ENCODE results near the gene EIF4B.
"Not testable (repeated sequence)": the region's sequence is repeated elsewhere in the genome, so short reads cannot be mapped to it uniquely, and the experiment has no call there.

The EIF4B gene

GRCh38 chr12:53004178-53004577 is 2.1 kb upstream of the EIF4B start:
- DNase-seq, result no peak

GRCh38 chr12:53004582-53004981 is 1.7 kb upstream of the EIF4B start:
- DNase-seq, result no peak

DNA sequence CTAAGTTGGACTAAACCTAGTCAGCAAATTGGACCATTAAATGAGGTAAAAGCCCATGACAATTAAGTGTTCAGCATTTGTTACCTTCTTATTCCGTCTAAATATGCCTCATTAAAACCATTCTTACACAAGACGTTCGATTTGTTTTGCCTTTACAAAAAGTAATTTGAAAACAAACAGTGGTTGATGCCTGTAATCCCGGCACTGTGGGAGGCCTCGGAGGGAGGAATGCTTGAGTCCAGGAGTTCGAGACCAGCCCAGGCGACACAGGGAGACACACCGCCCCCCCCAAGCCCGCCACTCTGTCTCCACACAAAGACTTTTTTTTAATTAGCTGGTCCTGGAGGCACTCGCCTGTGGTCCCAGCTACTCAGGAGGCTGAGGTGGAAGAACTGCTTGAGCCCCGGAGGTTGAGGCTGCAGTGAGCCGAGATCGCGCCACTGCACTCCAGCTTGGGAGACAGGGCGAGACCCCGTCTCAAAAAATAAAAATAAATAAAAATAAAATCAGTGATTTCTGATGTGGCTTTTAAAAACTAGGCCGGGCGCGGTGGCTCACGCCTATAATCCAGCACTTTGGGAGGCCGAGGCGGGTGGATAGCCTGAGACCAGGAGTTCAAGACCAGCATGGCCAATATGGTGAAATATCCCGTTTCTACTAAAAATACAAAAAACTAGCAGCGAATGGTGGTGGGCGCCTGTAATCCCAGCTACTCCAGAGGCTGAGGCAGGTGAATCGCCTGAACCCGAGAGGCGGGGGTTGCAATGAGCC is 856 bp upstream of the EIF4B start:
- peak; percentile 37 for DNase-seq

- DNase-seq, result peak; percentile 88
These were observed 604 bp downstream of the EIF4B start for GRCh38 chr12:53006810-53007309.

DNA sequence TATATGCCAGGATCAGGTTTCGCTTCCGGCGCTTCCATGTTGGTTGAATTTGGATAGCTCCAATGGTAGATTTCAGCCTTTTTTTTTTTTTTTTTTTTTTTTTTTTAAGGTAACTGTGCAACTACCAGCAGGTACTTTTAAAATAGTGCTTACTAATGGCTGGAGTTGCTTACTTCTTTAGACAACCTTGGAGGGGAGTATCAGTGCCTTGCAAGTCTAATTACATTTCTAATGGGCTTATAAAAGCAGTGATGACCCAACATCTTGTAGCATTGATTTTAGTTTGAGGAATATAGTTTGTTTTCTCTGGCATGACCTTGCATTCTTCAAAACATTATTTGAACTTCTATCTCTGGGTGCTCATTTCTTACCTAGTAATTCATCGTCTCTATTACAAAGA is 1.1 kb downstream of the EIF4B start:
- no peak for DNase-seq

DNA sequence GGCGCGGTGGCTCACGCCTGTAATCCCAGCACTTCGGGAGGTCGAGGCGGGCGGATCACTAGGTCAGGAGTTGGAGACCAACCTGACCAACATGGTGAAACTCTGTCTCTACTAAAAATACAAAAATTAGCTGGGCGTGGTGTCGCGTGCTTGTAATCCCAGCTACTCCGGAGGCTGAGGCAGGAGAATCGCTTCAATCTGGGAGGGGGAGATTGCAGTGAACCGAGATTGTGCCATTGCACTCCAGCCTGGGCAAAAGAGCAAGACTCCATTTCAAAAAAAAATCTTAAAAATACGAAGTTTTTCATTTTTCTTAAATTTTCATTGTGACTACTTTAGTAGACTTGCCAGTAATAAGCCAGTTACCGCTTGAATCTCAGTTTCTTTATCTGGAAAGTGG is 2.5 kb downstream of the EIF4B start:
- DNase-seq, result not testable (repeated sequence)

- no peak for DNase-seq
These were observed 4.7 kb downstream of the EIF4B start for GRCh38 chr12:53010955-53011354.

GRCh38 chr12:53011889-53012288 is 5.6 kb downstream of the EIF4B start:
- no peak for DNase-seq

- DNase-seq, result no peak
These were observed 6.7 kb downstream of the EIF4B start for GRCh38 chr12:53012928-53013327.

- no peak for DNase-seq
These were observed 8.5 kb downstream of the EIF4B start for GRCh38 chr12:53014709-53015108.

- DNase-seq, result no peak
These were observed 19.0 kb downstream of the EIF4B start for GRCh38 chr12:53025250-53025649.

- not testable (repeated sequence) for DNase-seq
These were observed 20.8 kb downstream of the EIF4B start for GRCh38 chr12:53027014-53027413.

DNA sequence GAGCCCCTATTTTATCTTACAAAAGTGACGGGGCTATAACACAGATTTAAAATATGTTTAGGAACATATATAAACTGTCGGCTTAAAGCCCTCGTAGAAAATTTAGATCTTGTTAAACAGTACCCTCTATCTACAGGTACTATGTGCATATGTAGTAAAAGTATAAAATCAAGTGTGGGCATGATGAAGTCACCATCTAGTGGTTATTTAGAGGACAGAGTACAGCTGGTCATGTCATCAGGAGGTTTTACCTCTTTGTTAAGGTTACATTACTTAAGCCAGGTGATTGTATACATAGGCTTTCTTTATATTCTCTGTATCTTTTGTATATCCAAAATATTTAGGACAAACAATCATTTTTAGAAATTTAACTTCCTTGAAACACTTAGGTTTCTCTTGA is 25.4 kb downstream of the EIF4B start:
- no peak for DNase-seq

DNA sequence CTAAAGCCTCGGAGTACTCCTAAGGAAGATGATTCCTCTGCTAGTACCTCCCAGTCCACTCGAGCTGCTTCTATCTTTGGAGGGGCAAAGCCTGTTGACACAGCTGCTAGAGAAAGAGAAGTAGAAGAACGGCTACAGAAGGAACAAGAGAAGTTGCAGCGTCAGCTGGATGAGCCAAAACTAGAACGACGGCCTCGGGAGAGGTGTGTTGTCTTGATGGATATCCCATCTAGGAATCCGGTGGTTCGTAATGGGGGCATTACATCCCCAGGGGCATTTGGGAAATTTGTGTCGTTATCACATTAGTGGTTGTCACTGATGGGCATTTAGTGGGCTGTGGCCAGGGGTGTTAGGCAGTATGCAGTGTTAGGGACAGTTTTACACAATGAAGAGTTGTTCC is 27.6 kb downstream of the EIF4B start:
- not testable (repeated sequence) for DNase-seq

- no peak for DNase-seq
These were observed 28.2 kb downstream of the EIF4B start for GRCh38 chr12:53034459-53034858.

DNA sequence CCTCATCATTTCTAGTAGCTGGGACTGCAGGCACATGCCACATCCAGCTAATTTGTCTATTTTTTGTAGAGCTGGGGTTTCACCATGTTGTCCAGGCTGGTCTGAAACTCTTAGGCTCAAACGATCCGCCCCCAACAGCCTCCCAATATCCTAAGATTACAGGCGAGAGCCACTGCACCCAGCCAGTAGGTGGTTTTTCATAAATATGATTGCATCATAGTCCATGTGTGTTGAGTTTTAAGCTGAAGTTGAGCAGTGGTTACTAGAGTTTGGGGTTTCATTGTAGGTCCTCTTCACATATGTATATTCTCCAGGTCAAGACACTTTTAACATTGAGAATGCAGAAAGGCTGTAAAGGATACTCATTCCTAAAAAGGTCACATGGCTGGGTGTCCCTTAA is 30.5 kb downstream of the EIF4B start:
- DNase-seq, result no peak

- no peak for DNase-seq
These were observed 33.6 kb downstream of the EIF4B start for GRCh38 chr12:53039851-53040250.

DNA sequence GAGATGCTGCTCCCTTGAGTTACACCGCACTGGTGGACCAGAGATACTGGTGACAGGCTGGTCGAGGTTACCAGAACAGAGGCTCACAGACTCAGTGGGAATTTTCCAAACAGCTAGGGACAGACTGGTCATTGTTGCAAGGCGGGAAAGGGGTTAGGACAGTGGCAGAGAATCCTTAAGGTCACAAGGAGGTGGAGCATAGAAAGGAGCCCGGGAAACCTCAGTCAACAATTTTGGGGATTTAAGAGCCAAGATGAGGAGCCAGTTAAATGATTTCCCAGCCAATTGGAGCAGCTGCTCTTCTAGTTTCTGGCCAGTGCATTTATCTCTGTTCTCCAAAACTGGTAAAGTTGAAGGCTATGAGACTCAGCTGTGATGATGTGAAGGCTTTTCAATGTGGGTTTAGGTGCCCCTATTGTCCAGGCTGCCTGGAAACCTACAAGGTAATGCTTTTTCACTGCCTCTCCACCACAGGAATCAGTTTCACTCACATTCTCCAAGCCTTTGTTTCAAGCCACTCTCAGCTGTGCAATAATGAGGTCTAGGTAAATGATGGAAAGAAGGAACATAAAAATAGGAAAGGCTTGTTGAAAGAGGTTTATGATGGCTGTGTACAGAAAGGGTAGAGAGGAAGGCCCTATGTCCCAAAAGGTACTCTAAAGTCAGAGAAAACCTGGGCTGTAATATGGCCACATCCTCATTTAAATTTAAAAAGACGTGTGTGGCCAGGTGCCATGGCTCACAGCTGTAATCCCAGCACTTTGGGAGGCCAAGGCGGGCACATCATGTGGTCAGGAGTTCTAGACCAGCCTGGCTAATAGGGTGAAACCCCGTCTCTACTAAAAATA is 36.6 kb downstream of the EIF4B start:
- DNase-seq, result no peak

DNA sequence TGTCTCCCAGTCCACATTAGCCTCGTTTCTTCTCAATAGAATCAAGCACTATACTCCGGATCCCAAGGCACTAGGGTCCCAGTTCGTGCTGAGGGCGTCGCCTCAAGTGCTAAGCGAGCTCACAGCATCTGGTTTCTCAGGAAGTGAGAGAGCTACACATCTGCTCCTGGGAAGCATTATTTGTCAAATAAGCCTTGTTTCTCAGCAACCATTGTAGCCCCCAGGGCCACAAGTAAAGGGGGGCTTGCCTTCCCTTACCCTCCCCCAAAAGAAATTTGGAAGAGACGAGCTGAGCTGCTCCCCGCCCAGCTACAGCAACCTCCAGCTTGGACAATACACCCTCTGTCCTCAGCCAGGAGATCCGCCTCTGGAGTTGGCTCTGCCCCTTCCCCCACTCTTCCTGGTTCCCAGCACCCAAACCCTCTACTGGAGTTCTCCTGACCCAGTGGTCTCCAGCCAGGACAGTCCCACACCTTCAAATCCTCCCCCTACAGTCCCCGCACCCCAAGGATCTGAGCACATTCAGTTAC is 37.9 kb downstream of the EIF4B start:
- no peak for DNase-seq

DNA sequence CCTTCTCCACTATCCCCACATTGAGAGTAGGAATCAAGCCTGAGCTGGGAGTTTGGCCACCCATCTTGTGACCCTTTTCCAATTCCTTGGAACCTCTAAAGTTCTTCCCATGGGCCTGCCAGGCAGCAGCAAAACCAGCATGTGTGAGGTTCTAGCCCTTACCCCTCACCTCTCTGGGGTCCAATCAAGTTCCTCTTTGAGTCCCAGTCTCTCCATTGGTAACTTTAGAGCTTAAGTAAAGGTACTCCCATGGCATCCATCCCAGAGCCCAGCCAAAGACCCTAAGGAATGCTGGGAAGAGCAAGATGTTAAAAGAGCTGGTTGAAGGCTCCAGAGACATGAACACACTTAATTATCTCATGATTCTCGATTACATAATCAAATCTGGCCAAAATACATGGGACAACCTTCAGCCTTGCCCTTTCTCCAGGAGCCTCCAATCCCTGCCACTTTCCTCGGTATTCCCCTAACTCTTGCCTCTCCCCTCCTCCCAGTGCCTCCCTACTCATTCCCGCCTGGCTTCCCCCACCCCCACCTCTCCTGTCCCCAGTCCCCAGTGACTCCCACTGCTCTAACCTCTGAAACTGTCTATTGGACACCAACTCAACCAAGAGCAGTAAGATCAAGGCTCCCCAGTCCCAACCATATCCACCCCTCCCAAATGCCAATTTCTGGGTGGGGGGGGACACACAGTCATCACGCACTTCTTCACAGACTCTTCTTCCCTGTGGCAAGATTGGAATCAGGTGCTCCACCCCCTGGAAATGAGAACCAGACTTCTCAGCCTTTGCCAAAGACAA is 38.8 kb downstream of the EIF4B start:
- no peak for DNase-seq

DNA sequence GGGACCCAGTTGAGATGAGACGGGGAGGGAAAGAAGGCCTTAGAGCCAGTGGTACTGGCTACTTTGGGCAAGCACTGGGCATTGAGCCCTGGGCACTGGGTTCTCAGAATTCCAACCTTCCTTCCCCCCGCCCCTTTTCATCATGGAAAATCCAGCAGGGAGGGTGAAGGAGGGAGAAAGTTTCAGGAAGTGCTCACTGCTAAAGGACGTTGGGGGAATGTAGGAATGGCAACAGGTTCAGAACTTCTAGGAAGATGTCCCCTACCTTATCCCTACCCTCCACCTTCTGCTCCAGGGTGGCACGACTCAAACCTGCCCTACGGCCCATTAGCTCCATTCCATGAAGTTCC is 39.4 kb downstream of the EIF4B start:
- DNase-seq, result no peak

DNA sequence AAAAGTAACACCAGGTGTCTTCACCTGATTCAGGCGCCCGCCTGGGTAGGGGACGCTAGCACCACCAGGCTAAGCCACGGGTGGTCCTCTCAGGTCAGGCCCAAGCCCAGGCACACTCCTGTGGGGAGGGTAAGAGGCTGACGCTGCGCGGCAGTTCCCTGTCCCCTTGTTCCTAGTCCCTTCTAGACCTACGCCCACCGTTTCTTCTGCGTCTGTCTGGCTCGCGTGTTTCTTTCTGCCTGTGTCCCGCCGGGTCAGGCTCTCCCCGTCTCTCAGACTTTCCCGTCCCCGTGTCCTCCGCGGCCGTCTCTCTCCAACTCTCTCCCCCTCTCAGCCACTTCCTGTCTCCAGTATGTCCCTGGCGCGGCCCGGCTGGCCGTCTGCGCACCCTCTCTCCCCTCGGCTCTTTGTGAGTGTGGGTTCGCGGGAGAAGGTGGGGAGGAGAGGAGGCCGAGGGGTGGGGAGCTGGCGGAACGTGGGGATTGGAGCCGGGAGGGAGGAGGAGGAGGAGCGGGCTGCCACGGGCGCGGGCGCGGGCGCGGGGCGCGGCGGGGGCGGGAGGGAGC is 40.5 kb downstream of the EIF4B start:
- peak; percentile 89 for DNase-seq
